GM21447 (cell line): ENCODE measurements around the gene PABPN1.
"Not testable (repeated sequence)": the region's sequence is repeated elsewhere in the genome, so short reads cannot be mapped to it uniquely, and the experiment has no call there.

Experiments used
- ATAC-seq: cut with Tn5 transposase; IDR thresholded peaks from one replicate; pipeline ENCODE4 v1.9.1; 2021; ENCODE audit not compliant: unreplicated experiment

PABPN1 gene, protein sequence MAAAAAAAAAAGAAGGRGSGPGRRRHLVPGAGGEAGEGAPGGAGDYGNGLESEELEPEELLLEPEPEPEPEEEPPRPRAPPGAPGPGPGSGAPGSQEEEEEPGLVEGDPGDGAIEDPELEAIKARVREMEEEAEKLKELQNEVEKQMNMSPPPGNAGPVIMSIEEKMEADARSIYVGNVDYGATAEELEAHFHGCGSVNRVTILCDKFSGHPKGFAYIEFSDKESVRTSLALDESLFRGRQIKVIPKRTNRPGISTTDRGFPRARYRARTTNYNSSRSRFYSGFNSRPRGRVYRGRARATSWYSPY

DNA sequence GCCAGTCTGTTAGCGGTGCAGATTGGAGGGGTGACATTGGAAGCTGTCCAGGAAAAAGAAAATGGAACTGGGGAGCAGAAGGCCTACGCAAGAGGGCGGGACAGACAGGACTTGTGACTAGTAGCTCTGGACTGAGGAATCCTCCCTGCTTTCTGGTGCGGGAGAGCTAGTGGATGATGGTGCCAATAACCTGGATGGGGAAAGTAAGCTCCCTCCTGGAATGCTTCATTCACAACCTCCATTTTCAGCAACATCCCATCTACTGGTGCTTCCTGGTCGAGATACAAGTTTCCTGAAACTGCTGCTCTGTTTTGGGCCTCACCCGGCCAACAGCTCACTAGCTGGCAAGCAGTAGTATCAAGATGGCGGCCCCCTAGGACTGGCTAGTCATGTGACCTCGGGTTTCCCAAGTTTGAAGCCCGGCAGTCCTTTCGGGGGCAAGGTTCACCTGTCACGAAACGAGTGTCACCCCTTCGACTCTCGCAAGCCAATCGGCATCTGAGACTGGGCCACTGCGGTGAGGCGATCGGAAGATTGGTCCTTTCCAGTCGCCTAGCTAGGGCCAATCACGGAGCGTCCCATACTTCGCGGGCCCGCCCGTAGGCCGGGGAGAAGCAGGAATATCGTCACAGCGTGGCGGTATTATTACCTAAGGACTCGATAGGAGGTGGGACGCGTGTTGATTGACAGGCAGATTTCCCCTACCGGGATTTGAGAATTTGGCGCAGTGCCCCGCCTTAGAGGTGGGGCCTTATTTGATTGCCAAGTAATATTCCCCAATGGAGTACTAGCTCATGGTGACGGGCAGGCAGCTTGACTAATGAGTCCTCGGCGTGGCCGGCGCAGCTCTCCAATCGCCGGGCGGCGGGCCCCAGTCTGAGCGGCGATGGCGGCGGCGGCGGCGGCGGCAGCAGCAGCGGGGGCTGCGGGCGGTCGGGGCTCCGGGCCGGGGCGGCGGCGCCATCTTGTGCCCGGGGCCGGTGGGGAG lies at the start of gene PABPN1:
PABPN1 (plus strand) TSS at position 874 of the 988 bp plus-strand sequence; CDS start at position 887, 13 bp downstream.
- ATAC-seq = peak; percentile 89

DNA sequence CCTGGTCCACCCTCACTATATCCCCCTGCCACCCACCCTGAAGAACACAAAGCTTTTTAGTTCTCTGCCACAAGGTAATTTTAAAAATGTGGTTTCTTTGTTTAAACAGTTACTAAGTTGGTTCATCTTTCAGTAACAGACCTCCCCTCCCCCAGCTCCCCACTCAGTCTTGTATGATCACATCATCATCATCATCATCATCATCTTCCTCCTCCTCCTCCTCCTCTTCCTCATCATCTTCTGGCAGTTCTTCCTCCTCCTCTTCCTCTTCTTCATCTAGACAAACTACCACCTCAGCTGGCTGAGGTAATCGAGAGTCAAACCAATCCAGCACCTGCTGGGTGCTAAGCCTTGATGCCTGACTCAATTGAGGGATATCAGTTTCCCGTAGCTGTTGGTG lies 45.8 kb upstream of the PABPN1 start:
- no peak for ATAC-seq

DNA sequence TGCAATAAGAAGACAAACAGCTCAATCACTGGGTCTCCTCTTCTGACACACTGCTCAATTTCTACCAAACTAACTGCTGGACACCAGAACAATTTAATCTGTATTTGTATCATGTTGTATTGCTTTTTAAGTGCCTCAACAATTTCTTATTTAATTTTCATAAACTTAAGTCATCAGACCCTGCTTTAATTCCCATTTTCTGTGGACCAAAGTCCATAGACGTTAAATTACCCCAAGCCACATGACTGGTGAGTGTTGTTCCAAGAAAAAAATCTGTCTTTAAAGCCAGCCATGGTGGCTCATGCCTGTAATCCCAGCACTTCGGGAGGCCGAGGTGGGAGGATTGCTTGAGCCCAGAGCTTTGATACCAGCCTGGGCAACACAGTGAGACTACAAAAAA lies 44.1 kb upstream of the PABPN1 start:
- no peak for ATAC-seq

DNA sequence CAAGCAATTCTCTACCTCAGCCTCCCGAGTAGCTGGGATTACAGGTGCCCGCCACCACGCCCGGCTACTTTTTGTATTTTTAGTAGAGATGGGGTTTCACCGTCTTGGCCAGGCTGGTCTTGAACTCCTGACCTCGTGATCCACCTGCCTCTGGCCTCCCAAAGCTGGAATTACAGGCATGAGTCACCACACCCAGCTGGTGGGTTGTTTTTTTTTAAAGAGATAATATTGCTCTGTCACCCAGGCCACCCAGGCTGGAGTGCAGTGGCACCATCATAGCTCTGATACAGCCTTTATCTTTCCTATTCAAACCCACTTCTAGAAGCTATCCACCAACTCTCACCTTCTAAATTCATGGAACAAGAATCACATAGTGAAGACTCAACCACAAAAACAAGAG lies 43.3 kb upstream of the PABPN1 start:
- not testable (repeated sequence) for ATAC-seq

DNA sequence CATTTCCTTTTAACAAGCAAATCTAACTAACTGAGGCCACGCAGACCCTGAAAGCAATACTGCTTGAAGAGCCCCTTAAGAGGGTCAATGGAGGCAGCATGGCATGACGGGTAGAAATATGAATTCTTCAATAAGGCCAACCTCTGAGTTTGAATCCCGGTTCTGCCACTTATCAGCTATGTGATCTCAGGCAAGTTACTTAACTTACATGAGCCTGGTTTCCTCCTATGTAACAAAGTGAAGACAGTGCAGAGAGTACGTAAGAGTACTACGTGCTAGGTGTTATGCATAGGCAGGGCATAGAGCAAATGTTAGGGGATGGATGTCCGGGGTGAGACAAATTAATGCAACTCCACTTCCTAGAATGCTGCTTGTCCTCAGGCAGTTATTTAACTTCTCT lies 40.0 kb upstream of the PABPN1 start:
- no peak for ATAC-seq

DNA sequence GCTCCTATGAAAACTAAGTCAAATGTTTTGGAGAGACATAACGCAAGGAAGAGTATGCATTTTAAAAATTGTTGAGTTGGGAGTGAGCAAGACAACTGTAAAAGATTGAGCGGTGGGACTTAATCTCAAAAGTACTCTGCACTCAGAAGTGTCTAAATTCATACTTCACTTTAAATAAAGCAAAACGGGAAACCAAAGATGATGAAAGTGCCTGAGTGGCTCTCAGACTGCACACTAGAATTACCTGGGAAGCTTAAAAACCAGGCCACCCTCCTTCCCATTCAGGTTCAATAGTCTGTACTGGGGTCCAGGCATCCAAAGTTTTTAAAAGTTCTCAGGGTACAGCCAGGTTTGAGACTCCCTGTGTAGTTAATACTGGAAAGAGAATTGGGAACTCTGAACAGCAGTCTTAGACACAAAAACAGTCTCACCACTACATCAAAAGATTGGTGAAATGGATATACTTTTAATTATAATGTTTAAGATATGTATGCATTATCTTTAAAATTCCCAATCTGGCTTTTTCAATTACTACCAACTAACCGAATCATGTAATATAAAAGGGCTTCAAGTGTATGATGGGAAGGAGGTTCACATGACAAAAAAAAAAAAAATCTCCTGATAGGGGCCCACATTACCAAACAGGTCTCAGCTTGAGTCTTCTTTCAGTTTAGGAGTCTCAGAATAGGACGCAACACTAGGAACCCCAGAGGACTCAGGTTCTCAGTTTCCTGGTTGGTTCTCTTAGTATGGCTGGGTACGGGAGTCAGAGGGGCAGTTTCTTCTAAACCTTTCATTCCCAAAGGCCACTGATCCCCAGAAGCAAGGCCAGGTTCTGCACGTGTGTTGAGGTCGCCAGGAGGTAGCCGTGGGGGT lies 36.4 kb upstream of the PABPN1 start:
- no peak for ATAC-seq

DNA sequence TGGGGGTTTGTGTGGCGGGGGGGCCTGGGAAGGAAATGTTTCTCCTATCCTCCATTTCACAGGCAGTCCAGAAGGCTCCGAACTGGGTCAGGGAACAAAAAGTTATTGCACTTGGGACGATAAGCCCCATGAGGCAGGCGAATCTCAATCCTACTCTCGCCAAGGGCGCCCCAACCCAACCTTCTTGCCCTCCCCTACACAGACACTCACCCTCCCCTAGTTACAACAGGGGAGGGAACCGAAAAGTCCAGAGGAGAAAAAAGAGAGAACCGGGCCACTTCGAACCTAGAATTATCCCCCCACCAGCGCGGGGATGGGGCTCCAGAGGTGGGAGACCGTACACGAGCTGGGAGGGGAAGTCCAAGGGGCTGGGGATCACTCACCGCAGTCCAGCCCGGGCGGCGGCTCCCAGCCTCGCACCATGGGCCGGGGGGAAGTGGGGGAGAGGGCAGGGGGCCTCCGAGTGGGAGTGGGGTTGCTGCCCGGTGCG lies 35.7 kb upstream of the PABPN1 start:
- peak; percentile 21 for ATAC-seq

DNA sequence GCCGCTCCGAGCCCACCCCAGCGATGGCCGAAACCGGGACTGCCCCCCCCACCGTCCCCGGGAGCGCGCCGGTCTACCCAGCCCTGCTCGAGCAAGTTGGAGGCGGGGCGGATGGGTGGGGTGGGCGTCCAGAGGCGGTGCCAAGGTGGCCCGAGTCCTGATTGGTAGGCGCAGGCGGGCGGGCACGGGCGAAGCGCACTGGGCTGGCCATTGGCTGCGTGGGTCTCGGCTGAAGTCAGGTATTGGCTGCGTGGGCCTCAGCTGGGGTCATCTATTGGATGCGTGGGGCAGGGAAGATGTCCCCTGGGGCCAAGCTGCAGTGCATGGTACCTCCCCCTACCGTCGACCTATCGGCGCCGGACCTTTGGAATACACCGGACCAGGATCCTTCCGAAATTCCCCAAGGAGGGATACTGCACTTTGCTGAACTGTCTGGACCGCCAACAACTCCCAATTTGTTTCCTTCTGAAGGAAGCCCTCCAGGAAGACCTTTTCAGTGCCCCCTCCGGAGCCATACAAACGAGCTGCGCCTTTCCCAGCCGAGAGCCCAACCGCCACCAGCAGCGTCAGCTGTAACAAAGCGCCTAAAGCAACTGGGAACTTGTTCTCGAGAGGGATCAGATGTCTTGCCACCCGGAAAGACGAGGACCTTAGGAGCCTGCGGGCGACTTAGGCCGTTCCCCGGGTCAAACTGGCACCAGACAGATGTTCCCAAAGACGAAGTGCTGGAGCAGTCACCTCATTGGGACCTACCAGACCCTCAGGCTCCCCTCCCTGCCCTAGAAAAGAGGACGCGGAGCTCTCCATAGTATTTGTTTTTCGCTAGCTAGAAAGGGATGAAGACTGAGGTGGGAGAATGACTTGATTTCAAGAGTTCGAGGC lies 35.0 kb upstream of the PABPN1 start, which contains the start of gene HOMEZ:
HOMEZ (minus strand) TSS at position 113 of the 882 bp plus-strand sequence. CDS start 180 bp downstream, outside the sequence.
- ATAC-seq = peak; percentile 98

DNA sequence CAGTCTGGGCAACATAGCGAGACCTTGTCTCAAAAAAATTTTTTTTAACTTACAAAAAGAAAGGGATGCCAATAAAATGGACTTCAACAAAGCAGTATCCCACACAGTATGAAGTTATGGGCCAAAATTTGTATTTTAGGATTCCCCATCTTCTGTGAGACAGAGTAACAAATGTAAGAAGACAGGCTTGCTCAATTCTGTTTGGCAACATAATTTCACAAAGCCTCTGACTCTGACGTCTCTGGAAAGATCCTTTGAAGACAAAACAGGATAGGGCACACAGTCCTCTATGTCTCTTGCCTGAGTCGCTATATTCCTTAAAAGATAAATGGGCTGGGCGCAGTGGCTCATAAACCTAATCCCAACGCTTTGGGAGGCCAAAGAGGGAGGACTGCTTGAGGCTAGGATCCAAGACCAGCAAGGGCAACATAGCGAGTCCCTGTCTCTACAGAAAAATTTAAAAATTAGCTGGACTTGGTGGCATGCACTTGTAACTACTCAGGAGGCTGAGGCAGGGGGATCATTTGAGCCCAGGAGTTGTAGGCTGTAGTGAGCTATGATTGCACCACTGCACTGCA lies 34.3 kb upstream of the PABPN1 start:
- no peak for ATAC-seq

DNA sequence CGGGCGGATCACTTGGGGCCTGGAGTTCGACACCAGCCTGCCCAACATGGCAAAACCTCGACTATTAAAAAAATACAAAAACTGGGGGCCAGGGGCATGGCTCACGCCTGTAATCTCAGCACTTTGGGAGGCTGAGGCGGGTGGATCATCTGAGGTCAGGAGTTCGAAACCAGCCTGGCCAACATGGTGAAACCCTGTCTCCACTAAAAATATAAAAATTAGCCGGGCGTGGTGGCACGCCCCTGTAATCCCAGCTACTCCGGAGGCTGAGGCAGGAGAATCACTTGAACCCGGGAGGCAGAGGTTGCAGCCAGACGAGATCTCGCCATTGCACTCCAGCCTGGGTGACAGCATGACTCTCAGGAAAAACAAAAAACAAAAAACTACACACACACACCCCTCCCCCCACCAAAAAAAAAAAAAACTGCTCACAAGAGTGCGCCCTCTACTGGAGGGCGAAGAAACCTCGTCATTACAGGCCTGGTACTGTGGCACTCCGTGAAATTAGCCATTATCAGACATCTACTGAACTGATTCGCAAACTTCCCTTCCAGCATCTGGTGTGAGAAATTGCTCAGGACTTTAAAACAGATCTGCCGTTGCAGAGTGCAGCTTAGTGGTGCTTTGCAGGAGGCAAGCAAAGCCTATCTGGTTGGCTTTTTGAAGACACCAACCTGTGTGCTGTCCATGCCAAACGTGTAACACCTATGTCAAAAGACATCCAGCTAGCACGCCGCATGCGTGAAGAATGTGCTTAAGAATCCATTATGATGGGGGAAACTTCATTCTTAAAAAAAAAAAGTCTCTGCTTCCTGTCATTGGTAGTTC lies 26.3 kb upstream of the PABPN1 start:
- peak; percentile 67 for ATAC-seq

DNA sequence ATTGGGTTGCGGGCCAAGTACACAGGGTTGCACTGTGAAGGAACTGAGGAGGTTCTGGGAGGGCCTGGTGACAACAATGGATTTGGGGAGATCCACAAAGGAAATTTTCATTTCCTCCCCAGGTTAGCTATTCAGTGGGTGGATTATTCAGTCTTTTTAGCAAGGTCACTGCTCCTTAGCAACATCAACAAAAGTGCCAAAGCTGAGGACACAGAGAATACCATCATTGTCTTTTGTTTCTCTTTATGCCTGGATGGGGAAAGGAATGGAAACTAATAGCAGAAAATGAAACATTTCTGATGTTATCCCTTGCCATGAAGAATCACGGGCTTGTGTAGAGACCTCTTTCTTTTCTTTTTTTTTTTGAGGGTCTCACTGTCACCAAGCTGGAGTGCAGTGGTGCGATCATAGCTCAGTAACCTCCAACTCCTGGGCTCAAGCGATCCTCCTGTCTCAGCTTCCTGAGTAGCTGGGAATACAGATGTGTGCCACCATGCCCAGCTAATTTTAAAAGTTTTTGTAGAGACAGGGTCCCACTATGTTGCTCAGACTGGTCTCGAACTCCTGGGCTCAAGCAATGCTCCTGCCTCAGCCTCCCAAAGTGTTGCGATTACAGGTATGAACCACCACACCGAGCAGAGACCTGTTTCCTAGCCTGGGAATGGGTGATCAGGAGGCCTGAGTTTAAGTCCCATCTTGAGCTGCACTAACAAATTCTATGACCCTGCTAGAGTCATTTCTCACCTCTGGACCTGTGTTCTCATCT lies 25.1 kb upstream of the PABPN1 start:
- ATAC-seq = no peak

DNA sequence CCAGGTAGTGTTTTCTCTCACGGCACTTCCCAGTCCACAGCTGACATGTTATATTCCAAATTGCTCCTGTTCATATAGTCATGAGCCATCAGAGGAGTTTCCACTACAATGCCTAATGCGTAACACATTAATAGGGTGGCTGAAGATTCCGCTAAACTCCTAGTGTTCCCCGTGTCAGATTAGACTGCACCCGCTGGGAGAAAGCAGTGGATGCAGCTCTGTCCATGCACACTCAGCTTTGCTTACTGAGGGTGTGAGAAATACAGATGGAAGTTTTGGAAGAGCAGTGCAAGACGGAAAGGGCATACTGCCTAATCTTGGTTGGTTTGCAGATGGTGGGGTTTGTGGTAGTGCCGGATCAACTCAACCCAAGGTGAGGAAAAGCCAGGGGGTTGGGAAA lies 24.2 kb upstream of the PABPN1 start:
- ATAC-seq = no peak

DNA sequence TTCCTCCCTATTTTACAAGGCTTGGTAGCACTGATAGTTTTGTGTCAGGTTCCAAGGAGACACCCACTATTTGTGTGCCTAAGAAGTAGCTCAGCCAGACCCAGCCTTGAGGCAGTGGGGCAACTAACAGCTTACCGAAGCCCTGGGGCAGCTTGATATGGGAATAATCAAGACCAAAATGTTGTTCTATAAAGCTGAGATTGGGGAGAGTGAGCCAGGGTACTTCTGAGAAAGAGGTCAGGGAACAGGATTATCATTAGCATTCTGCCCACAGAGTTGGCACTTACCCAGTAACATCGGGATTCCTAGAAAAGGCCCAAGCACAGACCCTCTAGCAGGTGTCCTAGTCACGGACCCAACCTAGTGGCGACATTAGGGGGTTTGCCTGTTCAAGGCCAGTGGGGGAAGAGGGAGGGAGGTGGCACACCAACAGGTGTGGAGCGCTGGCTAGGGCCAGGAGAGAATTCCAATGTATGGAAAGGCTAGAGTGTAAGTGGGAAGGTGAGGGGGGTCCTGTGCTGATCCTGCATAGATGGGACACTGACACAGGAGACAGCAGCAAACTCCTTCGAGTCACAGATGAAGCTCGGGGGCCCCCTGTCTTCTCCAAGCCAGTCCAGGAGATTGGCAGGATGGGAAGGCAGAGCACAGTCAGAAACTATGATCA lies 23.5 kb upstream of the PABPN1 start:
- no peak for ATAC-seq

DNA sequence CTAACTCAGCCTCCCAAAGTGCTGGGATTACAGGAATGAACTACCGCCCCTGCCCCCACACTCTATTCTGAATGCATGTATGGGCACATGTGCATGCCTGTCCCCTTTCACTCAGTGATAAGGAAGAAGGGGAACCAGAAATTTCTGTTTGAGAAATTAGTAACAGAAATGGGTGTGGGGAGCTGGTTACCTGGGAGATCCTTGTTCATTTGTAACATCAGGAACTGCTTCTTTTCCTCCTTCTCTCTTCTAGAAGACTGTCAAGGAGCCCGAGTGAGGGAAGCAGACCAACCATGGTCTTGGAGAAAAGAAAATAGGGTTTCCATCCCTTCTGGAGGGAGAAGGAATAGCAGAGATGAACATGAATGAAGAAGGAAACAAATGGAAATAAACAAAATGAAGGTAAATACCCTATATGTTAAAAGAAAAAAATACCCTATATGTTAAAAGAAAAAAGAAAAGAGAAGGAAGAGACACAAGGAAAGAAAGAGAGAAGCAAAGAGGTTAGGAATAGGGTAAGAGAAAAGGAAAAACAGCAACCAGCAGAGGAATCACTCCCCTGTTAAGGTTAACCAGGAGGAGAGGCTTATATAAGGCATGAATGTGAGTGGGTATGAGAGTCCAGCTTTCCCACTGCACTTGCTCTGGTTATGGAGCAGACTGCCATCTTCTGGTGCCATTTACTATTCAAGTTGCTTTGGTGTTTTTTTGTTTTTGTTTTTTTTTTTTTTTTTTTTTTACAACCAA lies 21.9 kb upstream of the PABPN1 start:
- no peak for ATAC-seq

DNA sequence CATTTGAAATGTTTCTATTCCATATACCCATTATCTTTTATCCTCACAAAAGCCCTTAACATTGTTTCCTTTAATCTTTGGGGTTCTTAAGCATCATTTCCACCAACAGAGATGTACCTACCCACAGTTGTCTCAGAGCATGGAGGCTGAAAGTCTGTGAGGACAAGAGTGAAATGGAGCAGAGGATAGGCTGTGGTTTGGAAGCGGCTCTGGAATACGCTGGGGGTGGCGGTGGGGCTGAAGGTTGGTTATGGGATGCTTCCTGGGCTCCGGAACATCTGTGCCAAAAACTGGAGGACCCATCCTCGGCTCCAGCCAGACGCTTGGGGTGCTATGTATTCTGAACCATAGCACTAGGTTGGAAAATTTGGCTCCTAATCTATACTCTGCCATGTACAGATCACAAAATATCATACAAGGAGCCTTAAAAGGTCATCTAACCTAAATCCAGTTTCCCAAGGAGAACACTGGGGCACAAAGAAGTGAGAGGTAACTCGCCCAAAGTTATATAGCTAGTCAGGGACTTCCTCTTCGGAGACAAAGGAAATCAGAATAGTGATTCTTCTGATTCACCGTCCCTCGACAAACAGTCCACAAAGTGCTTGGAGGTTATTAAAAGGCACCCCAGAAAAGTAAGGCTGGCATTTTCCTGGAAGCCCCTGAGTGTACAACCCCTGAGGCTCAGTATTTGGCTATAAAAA lies 21.1 kb upstream of the PABPN1 start:
- ATAC-seq = no peak

DNA sequence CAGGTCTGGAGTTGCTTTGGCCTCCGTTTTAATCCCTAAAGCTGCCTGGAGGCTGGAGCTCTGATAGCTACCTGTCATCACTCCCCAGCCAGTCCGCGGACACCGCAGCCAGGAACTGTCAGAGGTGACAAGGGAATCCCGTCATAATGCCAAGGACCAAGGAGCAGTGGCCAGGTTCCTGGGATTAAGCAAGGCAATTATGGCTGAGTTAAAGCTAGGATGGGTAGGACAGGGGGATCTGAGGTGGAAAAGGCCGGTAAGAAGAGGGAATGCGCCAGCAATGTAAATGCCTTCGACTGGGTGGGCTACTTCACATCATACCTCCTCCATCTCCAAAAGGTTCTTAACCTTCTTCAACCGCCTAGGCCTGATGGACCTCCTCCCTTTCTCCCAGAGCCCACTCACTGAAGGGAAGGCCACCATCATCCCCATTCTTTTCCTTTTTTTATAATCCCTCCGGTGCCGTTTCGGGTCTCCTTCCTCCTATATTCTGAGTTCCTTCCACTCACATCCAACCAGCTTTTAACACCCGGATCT lies 20.5 kb upstream of the PABPN1 start:
- ATAC-seq = no peak
